ENCODE measurements around the gene PTPRN2. TPM values are rescaled to one million over a fixed set of nuclear protein-coding genes. Genes with fewer than 3 reads are reported as not detected.

Gene PTPRN2
- total and polyA plus RNA-seq, 2 donors (not counting 3 experiments of a cell fraction or from before 2014, with no cell fraction given) = 0.62 to 0.88 TPM

DNA sequence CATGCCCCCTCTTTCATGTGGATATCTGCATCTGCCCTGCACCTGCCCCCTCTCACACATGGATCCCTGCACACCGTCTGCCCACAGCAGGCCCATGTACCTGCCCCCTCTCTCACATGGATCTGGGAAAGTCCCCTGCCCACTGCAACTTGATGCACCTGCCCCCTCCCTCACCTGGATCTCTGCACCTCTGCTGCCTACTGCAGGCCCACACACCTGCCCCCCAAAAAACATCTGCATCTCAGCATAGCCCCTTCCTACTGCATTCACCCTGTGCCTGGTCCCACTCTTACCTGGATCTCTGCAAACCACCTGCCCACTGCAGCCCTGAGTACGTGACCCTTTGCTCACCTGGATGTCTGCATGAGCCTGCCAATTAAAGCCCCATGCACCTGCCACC is 479.8 kb downstream of the PTPRN2 start:
- H3K4me3 ChIP-seq (replicated peaks in 1 of 3; ENCODE audit: insufficient read depth in 1 of 3, low read depth in 1 of 3, low read length in 3 of 3) = no peak overlapping the region
- no peak overlapping the region for H3K9ac ChIP-seq (replicated peaks; ENCODE audit: extremely low read depth, insufficient read depth, low read length)
- dilution Hi-C loops (cut with MboI; ENCODE audit: extremely low pct_ligation_motif_present, low sequenced_read_pairs) (no loop called here), intact Hi-C loops (cut with micrococcal nuclease) (loop anchor here (5.0 kb wide), 1 partner anchor 41 kb away; no protein-coding TSS in a partner anchor)
- CTCF ChIA-PET = no interaction called here
- H3K4me2 ChIP-seq (ENCODE audit: insufficient read depth, low read length) = no peak overlapping the region
- DNase-seq (ENCODE audit: low read depth, low spot score) = no peak
- no peak overlapping the region for H2AFZ ChIP-seq (ENCODE audit: low read depth, low read length)
- no peak for FAIRE-seq
- no peaks in the 10 kb centered on the region for H3K79me2 ChIP-seq (ENCODE audit: control insufficient read depth, insufficient read depth, low read length)
- no peaks in the 10 kb centered on the region for H4K20me1 ChIP-seq (replicated peaks; ENCODE audit: control insufficient read depth, extremely low read depth, insufficient read depth, low read length)
- no peaks in the 10 kb centered on the region for H3K4me1 ChIP-seq (ENCODE audit: control insufficient read depth, extremely low read depth, insufficient read depth, low read length)
- no peaks in the 10 kb centered on the region for H3K9me1 ChIP-seq (replicated peaks; ENCODE audit: control insufficient read depth, extremely low read depth, insufficient read depth, low read length)
- BruUV-seq (replicated peaks) = no TSS peak
- POLR2A ChIA-PET = no interaction called here
- H3K27ac ChIP-seq (ENCODE audit: insufficient read depth, low read depth, low read length) = no peak overlapping the region
- H3K36me3 ChIP-seq (ENCODE audit: control insufficient read depth in 2 of 2, extremely low read depth in 1 of 2, insufficient read depth in 2 of 2, low read length in 2 of 2) = no peaks in the 10 kb centered on the region
- peaks cover 18% of the 10 kb centered on the region for H3K9me3 ChIP-seq (replicated peaks; ENCODE audit: control insufficient read depth, insufficient read depth, low read length)
- H3K27me3 ChIP-seq (ENCODE audit: control insufficient read depth in 2 of 2, insufficient read depth in 2 of 2, low read length in 2 of 2) = no peaks in the 10 kb centered on the region
- TF ChIP-seq, protein P1, sequence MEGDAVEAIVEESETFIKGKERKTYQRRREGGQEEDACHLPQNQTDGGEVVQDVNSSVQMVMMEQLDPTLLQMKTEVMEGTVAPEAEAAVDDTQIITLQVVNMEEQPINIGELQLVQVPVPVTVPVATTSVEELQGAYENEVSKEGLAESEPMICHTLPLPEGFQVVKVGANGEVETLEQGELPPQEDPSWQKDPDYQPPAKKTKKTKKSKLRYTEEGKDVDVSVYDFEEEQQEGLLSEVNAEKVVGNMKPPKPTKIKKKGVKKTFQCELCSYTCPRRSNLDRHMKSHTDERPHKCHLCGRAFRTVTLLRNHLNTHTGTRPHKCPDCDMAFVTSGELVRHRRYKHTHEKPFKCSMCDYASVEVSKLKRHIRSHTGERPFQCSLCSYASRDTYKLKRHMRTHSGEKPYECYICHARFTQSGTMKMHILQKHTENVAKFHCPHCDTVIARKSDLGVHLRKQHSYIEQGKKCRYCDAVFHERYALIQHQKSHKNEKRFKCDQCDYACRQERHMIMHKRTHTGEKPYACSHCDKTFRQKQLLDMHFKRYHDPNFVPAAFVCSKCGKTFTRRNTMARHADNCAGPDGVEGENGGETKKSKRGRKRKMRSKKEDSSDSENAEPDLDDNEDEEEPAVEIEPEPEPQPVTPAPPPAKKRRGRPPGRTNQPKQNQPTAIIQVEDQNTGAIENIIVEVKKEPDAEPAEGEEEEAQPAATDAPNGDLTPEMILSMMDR (IDR thresholded peaks at IDR 0.05; ENCODE audit: extremely low read depth in 1 of 2, insufficient read depth in 1 of 2, low read depth in 1 of 2, low read length in 2 of 2) = no peak
- TF ChIP-seq GATA2 (IDR thresholded peaks at IDR 0.05; ENCODE audit: insufficient read depth, insufficient read length, low read depth, low read length) (no peak), POLR2AphosphoS5 (IDR thresholded peaks at IDR 0.05; ENCODE audit: insufficient read depth, low read depth, low read length) (no peak), EZH2 (IDR thresholded peaks at IDR 0.05; ENCODE audit: borderline replicate concordance, low read depth, low read length, severe bottlenecking) (no peak), MYC (IDR thresholded peaks at IDR 0.05; ENCODE audit: low read depth, low read length) (no peak), POLR2A (IDR thresholded peaks at IDR 0.05; ENCODE audit: low read depth, low read length) (no peak), FOS (IDR thresholded peaks at IDR 0.05; ENCODE audit: borderline replicate concordance, insufficient read depth, low read length) (no peak), JUN (IDR thresholded peaks at IDR 0.05; ENCODE audit: borderline replicate concordance, insufficient read depth, insufficient read length, low read depth) (no peak)
- TF ChIP-seq, protein P2, sequence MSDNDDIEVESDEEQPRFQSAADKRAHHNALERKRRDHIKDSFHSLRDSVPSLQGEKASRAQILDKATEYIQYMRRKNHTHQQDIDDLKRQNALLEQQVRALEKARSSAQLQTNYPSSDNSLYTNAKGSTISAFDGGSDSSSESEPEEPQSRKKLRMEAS (IDR thresholded peaks at IDR 0.05; ENCODE audit: insufficient read depth, insufficient read length) = no peak

Data from endothelial cell of umbilical vein (primary cell).